Thyroid gland (tissue), 4 donors: Measurements from ENCODE around the gene CTXN3.

Experiments used
- POLR2A ChIP-seq, 2 donors: fragments of 450-650 bp; IDR thresholded peaks; one replicate each; pipeline ENCODE4 v1.6.1; 2017; ENCODE audit warnings: antibody characterized with exemption in 2 of 2, mild to moderate bottlenecking in 2 of 2, moderate library complexity in 1 of 2
- TF ChIP-seq, protein P1 (sequence below), 6 experiments: fragments of 200-600 bp in 3 of 6; fragments of 450-650 bp in 3 of 6; sonication (generic) in 3 of 6; IDR thresholded peaks; one replicate each; pipeline ENCODE4 v1.5.1; 2016 to 2019; ENCODE audit warnings: antibody characterized with exemption in 6 of 6, mild to moderate bottlenecking in 2 of 6, inconsistent platforms in 1 of 6, moderate library complexity in 1 of 6

DNA sequence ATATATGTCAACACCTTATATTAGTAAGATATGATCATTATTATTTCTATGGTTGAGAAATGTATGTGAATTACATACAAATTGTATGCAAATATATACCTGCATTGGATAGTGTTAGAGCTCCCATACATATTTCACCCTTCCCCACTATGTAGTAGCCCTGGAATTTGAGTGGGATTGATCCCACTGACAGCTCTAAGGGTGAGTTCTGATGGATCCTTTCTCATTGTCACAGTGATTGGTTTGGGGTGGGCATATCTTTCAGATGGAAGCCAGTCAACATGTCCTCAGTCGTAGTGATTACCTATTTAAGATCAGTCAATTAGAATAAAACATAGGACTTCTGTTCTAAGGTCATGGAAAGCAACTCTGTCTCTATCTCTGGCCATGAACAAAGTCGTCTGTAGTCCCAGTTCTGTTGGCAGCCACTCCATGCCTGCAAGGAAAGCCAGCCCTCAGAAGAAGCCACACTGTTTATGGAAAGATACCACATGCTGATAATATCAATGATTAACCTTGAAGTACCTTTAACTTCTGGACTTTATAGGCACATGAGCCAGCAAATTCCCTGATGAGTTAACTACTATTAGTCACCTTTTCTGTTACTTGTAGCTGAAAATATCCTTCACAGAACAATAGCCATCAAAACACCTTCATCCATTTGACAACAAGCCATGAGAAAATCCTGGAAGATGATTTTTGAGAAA is 49.2 kb downstream of the CTXN3 start:
- TF ChIP-seq, protein P1, sequence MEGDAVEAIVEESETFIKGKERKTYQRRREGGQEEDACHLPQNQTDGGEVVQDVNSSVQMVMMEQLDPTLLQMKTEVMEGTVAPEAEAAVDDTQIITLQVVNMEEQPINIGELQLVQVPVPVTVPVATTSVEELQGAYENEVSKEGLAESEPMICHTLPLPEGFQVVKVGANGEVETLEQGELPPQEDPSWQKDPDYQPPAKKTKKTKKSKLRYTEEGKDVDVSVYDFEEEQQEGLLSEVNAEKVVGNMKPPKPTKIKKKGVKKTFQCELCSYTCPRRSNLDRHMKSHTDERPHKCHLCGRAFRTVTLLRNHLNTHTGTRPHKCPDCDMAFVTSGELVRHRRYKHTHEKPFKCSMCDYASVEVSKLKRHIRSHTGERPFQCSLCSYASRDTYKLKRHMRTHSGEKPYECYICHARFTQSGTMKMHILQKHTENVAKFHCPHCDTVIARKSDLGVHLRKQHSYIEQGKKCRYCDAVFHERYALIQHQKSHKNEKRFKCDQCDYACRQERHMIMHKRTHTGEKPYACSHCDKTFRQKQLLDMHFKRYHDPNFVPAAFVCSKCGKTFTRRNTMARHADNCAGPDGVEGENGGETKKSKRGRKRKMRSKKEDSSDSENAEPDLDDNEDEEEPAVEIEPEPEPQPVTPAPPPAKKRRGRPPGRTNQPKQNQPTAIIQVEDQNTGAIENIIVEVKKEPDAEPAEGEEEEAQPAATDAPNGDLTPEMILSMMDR (IDR thresholded peaks at IDR 0.05) = no peak
- no peak for TF ChIP-seq POLR2A (IDR thresholded peaks at IDR 0.05)
